Occipital lobe (tissue), 2 donors: Measurements from ENCODE around the gene PDCD2L. TPM values are rescaled to one million over a fixed set of nuclear protein-coding genes. Genes with fewer than 3 reads are reported as not detected.
"Not testable (repeated sequence)": the region's sequence is repeated elsewhere in the genome, so short reads cannot be mapped to it uniquely, and the experiment has no call there.

Experiments
- DNase-seq: peaks from one replicate; lab custom pipeline; 2025; lab: John Stamatoyannopoulos, UW
- total RNA-seq: library from RNA; depleted of rRNA; stranded (reverse); fragments of >200 nt; gene quantifications from one replicate; pipeline ENCODE4 v1.2.3, GENCODE V29; 2014

Gene PDCD2L, protein sequence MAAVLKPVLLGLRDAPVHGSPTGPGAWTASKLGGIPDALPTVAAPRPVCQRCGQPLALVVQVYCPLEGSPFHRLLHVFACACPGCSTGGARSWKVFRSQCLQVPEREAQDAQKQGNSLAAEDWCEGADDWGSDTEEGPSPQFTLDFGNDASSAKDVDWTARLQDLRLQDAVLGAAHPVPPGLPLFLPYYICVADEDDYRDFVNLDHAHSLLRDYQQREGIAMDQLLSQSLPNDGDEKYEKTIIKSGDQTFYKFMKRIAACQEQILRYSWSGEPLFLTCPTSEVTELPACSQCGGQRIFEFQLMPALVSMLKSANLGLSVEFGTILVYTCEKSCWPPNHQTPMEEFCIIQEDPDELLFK
- 21.7 TPM for total RNA-seq

DNA sequence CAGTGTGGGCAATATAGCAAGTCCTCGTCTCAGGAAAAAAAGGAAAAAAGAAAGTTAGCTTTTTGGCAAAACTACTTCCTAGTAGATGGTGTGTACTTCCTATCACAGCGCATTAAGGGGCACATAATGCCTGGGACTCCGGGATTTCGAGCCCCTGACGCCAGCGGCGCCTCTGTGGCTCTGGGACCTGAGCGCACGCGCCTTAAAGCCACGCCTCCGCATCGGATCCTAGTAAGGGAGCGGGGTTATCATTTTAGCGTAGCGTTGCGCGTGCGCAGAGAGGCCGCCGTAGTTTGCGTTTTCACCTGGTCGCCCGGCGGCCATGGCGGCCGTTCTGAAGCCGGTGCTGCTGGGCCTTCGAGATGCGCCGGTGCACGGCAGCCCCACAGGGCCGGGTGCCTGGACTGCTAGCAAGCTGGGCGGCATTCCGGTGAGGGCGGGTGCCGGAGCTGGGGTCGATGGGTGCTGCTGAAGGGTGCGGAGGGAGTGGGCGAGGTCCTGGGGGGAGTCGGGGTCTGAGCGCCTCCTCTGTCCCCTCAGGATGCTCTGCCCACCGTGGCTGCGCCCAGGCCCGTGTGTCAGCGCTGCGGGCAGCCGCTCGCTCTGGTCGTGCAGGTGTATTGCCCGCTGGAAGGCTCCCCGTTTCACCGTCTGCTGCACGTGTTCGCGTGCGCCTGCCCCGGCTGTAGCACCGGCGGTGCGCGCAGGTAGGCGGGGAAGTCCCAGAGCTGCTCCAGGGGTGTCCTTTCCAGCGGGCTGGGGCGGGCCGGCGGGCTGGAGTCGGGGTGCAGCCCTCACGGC lies at the start of gene PDCD2L:
PDCD2L (plus strand) TSS at position 291 of the 801 bp plus-strand sequence; CDS start at position 323, 32 bp downstream.
- DNase-seq = peak; percentile 77

DNA sequence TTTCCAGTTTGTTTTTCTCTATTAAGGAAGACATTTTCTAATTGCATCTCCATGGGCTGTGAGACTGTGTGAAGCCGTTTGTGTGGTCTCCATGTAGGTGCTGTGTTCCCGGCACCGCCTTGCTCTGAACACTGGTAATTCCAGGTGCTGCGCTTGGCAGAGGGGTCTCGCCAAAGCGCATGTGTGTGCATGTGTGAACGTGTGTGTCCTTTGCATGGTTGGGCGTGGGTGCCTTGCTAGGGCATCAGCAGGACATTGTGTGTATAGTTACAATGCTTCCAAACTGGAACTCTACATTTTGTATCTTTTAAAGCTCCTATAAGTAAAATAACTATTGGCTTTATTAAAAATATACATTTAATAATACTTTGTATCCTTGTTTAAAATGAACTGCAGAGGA lies 49.0 kb upstream of the PDCD2L start:
- no peak for DNase-seq

DNA sequence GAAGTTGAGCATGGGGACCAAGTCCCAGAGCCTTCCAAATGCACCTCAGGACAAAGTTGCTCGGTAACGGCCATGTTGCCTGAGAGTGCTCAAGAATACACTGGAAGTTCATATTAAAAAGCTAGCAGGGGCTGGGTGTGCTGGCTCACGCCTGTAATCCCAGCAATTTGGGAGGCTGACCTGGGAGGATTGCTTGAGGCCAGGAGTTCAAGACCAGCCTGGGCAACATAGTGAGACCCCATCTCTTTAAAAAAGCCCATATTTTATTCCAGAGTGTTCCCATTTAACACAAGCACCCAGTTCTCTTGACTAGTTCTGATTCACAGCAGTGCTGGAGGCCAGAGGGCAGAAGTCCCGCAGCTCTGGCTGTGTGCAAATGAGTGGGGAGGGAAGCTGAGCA lies 47.3 kb upstream of the PDCD2L start:
- DNase-seq = no peak

GRCh38 chr19:34357431-34357830 lies 46.8 kb upstream of the PDCD2L start:
- no peak for DNase-seq

GRCh38 chr19:34359140-34359953 lies 44.9 kb upstream of the PDCD2L start:
- peak; percentile 92 for DNase-seq

DNA sequence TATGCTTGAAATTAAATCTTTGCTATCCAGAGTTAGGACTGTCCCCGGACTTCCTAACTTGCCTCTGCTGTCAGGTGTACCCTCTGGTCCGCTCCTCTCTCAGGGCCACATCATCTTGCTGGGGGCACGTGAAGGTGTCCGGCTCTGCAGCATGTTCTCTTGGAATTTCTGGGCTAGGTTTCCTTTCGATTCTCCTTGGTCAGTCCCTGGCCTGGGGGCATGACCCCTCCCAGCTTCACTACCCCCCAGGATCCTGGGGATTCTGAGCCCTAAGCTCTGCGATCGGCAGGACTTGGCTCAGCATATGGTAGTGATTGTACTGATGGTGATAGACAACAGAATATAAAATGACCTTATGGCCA lies 44.3 kb upstream of the PDCD2L start:
- no peak for DNase-seq

DNA sequence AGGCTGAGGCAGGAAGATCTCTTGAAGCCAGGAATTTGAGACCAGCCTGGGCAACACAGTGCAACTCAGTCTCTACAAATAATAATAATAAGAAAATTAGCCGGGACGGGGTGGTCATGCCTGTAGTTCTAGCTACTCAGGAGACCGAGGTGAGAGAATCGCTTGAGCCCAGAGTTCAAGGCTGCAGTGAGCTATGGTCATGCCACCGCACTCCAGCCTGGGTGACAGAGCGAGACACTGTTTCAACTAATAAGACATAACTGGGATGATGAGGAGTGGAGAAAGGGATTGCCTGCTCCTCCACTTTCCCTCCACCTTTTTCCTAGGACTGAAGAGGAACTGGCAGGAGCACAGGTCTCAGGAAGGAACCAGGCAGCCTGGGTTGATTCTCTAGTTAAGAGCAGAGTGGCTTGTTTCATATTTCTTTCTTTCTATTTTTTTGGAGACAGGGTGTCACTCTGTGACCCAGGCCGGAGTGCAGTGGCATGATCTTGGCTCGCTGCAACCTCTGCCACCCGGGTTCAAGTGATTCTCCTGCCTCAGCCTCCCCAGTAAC lies 43.8 kb upstream of the PDCD2L start:
- no peak for DNase-seq

GRCh38 chr19:34362679-34363069 lies 41.5 kb upstream of the PDCD2L start:
- DNase-seq = no peak

DNA sequence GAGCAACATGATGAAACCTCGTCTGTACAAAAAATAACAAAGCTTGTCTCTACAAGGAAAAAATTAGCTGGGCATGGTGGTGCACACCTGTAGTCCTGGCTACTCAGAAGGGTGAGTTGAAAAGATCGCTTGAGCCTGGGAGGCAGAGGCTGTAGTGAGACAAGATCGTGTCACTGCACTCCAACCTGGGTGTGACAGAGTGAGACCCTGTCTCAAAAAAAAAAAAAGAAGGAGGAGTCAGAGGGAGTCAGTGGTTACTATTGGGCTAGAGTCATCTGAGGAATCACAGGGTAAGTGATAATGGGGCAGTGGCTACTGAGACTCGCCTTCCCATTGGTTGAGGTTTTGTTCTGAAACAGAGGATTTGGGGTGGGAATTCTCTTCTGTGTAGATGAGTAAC lies 41.1 kb upstream of the PDCD2L start:
- DNase-seq = no peak

- no peak for DNase-seq
Observed at GRCh38 chr19:34363930-34364329, 40.3 kb upstream of the PDCD2L start.

- DNase-seq = no peak
Observed at GRCh38 chr19:34364462-34364829, 39.8 kb upstream of the PDCD2L start.

DNA sequence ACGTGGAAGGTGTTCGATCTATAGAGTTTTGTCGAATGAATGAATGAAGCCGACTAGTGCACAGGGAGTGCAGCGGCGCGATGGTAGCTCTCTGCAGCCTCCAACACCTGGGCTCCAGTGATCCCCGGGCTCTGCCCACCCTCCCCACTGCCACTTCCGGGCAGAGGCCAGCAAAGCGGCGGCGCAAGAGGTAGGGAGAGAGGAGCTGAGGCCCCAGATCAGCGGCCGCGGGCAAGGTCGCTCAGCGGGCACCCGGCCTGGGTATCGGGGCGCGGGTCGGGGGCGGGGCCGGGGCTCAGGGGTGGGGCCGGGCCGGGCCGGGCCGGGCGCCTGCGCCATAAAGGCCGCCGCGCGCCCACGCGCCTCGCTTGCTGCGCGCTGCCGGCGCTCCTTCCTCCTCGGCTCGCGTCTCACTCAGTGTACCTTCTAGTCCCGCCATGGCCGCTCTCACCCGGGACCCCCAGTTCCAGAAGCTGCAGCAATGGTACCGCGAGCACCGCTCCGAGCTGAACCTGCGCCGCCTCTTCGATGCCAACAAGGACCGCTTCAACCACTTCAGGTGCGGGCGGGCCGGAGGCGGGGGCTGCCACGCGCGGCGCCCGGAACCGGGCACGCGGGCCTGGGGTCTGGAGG lies 39.3 kb upstream of the PDCD2L start, which contains the start of gene GPI:
GPI (plus strand) TSS at position 367 of the 633 bp plus-strand sequence; CDS start at position 438, 71 bp downstream.
- peak; percentile 80 for DNase-seq

DNA sequence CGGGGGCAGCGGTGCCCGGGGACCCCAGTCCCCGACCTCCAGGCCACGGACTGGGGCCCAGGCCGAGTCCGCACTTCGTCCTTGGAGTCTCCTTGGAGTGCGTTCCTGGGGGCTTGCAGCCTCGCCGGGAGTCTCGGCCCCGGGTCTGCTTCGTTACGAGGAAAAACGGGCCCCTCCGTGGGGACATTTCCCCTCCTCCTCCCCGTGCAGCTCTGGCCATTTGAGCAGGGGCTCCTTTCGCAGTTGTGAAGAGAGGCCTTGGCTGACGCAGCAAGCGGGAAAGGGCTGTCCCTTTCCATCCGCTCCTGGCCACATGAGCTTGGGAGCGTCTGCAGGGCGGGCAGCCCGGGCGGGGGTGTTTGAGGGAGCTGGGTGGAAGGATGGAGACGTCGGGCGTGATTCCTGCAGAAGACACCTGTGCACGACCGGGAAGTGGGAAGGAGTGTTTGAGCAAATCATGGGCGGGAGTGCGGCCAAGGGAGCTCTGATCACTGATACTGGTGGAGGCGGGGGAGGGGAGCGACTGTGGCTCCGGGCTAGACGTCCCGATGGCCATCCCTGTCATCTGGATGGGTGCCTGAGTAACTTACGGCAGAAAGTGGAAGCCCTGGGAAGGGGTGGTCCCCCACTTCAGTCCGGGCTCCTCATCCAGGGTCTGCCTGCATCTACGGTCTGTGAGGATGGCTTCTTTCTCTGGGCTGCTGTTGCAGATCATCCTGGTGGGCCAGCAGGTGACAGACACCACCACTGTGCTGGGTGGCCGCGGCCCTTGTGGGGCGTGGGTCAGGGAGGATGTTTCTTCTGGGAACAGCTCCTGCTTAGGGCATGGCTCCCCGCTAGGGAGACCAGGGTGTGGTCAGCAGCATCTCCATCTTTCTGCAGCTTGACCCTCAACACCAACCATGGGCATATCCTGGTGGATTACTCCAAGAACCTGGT lies 38.5 kb upstream of the PDCD2L start:
- peak; percentile 28 for DNase-seq

GRCh38 chr19:34366738-34367623 lies 37.2 kb upstream of the PDCD2L start:
- no peak for DNase-seq

DNA sequence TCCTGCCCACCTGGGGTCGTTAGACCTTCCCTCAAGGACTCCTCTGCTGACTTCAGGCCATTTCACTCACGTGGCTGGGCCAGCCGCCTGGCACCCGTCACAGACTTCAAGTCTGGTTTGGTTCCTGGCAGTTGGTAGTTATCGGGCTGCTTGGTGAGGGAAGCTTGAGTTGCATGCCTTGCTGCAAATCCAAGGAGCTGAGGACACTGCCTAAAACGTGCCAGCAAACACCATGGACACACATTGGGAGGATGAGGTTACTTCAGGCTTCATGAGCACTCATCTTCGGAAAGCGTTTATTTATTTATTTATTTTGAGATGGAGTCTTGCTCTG lies 36.6 kb upstream of the PDCD2L start:
- no peak for DNase-seq

- no peak for DNase-seq
Observed at GRCh38 chr19:34368338-34368737, 35.9 kb upstream of the PDCD2L start.

DNA sequence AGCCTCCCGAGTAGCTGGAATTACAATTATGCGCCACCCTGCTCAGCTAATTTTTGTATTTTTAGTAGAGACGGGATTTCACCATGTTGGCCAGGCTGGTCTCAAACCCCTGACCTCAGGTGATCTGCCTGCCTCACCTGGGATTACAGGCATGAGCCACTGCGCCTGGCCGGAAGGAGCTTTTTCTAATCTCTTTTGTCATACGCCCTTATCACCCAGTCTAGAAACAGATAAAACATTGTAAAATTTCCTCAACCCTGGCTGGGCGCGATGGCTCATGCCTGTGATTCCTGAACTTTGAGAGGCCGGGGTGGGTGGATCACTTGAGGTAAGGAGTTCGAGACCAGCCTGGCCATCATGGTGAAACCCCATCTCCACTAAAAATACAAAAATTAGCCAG lies 35.0 kb upstream of the PDCD2L start:
- DNase-seq = not testable (repeated sequence)

DNA sequence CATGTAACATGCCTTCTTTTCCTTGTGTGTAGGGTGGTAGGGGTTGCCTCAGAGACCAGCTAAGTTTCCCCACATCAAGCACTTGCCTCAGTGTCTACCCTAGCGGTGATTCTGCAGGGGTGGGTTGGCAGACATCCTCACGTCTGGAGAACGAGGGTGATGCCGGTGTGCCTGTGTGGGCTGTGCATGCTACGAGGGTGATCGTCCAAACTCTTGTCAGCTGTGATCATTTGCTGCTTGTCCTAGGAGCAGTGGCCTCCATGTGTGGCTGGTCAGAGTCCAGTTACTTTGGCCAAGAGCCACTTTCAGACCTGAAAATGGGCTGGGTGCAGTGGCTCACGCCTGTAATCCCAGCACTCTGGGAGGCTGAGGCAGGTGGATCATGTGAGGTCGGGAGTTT lies 34.1 kb upstream of the PDCD2L start:
- no peak for DNase-seq

- DNase-seq = no peak
Observed at GRCh38 chr19:34370983-34371382, 33.2 kb upstream of the PDCD2L start.
